ENCODE data around the gene JAKMIP2.
"Not testable (repeated sequence)": the region's sequence is repeated elsewhere in the genome, so short reads cannot be mapped to it uniquely, and the experiment has no call there.

Gene JAKMIP2

DNA sequence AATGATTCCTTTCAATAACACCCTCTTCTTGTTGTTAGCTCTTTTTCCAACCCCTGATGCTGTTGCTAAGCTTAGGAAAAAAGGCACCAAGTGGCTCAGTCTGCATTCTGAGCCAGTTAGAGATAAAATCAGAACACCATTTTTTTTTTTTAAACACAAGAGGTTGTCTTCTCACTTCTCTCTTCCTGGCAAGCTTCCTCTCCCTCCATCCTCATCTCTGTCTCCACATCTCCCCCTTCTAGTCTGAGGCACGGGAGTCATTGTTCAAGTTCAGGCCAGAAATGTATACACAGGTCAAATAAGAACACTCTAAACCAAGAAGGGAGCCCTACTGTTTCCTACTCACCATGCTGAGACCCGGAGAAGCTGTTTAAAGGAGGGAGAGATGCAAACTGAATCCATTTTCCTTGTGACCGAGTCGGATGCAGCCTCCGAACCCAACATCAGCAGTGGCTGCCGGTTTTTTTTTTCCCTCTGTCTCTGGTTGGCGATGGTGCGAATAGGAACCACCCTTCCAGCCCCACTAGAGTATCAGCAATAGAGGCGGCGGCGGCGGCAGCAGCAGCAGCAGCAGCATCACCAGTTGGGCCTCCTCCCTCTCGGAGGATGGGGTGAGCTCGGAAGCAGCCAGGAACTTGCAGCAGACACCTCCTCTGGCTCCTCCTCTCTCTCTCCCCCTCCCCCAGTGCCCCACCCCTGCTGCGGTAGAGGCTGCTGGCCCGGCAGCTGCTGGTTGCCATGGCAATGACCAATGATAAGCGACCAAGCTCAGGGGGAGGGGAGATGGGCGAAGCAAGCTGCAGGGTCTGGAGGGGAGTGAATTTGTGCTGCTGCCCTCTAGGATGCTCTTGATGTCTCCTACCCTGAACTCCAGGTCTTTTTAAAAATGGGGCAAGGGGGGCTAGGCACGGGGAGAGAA, at the start of gene JAKMIP2:
TSS of gene JAKMIP2 (minus strand) at position 619 of the 919 bp plus-strand sequence. CDS start 110,922 bp downstream, outside the sequence.
- DNase-seq: peak; percentile 99

DNA sequence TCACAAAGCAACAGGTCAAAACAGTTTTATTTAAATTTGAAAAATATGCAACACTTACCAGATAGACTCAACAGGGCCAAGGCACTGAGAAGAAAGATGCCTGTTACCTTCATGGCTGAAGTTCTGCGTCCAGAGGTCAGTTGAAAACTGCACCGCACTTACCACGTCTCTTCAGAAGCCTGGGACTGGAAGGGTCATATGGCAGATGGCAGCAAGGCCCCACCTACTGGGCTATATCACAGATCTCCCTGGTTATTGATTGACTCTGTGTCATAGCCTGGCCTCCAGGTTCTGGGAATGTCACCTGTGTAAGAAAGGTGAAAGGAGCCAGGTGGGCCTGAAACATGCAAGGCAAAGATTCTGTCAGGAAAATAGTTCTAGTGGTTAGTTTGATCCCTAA, 48.9 kb upstream of the JAKMIP2 start, which contains the start of gene SPINK1:
TSS of gene SPINK1 (minus strand) at position 207 of the 400 bp plus-strand sequence. CDS start at position 113, 94 bp downstream.
- no peak for DNase-seq

DNA sequence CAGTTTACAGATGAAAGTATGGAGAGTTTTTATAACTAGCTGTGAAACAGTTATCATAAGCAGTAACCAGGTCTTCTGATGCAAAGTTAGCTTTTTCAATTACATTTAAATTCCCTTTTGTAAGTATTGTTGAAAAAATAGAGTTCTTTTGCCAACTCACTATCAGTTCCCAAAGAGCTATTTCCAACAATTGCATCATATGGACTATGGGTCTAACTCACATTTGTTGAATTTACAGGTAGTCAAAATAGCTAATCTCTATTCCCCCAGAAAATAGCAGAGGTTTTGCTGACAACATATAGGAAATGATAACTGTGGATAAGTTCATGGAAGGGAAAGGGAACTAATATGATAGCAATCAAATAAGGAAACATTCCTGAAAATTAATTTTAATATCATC, 47.5 kb upstream of the JAKMIP2 start:
- no peak for DNase-seq

DNA sequence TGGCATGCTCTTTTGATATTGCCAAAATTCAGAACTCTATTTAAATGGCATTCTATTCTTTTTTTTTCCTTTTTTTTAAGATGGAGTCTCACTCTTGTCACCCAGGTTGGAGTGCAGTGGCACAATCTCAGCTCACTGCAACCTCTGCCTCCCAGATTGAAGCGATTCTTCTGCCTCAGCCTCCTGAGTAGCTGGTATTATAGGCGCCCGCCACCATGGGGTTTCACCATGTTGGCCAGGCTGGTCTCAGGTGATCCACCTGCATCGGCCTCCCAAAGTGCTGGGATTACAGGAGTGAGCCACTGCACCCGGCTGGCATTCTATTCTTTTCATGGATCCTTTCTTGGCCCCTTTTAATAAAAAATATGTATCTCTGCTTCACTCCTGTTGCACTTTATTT, 44.5 kb upstream of the JAKMIP2 start:
- DNase-seq: not testable (repeated sequence)

DNA sequence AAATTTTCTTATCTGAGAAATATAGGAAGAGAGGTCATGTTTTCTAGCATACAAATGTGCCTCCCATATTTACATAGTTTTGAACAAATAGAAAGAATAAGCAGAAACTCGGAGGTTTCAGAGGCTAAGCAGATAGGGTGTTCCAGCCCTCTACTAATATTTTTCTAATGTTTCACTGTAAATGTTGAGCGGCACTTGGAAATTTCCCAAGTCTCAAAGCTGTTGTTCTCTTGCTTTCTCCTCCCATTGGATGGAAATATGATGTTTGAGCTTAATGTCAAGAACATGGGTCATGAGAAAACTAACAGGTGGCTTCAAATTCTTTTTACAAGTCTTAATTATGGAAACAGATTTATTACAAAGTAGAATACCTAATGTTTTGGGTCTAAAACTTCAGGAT, 43.8 kb upstream of the JAKMIP2 start:
- DNase-seq: no peak

DNA sequence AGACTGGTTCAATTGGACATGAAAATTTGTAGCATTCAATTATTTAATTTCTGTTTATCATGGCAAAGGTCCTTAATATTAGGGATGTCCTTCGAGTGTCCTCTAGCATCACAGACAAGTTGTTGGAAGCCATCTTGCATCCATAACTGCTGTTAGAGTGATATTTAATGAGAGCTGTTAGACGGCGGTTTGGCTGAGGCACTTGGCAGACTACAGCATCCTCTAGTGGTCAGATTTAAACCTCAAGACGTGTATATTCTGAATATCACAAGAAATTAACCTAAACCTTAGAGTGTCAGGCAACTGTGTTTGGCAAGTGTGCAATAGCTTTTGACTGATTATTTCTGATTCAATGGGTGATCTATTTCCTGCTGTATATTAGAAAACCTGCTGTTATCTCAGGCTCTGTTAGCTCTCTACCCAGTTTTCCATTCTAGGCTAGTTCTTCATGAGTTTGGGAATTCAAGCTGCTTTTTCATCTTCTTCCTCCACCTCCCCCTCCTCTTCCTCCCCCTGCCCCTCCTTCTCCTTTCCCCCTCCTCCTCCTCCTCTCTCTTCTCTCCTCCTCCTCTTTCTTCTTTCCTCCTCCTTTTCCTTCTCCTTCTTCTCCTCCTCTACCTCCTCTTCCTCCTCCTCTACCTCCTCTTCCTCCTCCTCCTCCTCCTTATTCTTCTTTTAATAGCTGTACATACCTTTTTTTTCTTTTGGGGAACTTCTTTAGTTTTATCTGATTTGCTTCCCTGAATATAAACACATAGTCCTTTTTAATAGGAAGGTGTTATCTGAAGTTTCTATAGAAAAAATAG, 40.4 kb upstream of the JAKMIP2 start:
- peak; percentile 79 for DNase-seq

DNA sequence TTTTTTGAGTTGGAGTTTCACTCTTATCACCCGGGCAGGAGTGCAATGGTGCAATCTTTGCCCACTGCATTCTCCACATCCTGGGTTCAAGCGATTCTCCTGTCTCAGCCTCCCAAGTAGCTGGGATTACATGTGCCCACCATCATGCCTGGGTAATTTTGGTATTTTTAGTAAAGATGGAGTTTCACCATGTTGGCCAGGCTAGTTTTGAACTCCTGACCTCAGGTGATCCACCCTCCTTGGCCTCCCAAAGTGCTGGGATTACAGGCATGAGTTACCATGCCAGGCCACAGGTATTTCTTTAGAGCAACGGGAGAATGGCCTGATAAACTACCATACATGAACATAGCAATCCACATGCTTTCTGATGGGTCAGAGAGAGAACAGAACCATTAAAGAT, 39.7 kb upstream of the JAKMIP2 start:
- DNase-seq: not testable (repeated sequence)

DNA sequence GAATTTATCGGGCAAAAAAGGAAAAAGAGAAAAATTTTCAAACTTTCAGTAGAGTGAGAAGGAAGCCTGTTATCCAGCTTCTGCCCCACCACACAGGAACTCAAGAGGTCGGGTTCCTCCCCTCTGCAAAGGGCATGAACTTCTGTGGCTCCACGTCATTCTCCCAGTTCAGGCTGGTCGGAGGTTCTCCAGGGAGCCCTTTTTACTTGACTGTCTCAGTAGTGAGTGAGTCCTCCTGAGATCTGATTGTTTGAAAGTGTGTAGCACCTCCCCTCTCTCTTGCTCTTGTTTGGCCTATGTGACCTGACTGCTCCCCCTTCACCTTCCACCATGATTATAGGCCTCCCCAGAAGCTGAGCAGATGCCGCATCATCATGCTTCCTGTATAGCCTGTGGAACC, 39.2 kb upstream of the JAKMIP2 start:
- DNase-seq: no peak

DNA sequence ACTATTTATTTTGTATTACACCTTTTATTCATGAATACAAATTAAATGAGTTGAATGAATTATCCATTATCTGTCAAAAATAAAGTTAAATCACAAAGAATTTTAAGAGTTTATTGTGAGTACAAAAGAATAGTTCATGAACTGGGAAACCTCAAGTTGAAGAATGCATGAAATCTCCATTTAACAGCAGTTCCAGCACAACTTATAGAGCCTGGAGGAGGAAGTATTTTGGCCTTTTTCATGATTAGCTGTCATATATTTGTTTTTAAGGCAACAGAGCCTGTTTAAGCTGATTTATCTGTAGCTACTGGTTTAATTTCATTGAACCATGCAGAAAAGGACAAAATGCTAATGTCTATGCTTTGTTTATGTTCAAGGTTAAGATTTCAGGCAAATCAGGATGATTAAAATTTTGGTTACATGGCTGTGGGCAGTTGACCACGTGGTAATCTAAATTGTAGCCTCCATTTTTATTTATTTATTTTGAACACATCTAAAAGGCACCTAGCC, 36.8 kb upstream of the JAKMIP2 start:
- DNase-seq: no peak

DNA sequence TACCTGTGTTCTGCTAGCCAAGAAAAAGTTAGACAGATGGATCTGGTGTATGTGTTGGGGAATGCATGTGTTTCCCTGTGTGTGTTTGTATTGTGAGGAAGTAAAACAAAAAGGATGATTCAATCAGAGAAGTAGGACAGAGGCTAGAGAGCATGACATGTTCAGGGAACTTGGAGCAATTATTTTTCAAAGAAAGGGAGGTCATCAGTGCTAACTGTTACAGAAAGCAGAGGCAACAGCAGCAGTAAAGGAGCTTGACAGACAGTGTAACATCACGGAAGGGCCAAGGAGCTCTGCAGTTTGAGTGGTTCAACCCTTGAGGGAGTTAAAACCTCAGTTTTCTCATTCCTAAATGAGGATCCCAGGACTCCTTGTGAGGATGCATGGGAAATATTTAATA, 35.8 kb upstream of the JAKMIP2 start:
- no peak for DNase-seq

DNA sequence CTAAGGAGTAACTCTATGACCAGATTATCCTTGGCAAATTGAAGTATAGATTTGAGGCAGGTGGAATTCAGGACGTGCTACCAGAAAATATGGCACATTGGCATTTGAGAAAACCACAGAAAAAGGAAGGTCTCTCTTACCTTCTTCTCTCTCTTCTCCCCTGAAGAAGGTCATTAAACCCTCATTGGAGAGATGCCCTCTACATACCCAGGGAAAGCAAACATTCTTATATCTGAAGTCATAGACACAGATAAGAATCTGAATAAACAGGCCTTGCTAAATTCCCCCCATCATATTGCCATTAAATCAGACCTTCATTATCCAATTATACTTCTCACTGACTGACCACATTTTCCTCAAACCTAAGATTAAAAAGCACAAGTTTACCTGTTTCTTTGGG, 31.2 kb upstream of the JAKMIP2 start:
- DNase-seq: no peak

DNA sequence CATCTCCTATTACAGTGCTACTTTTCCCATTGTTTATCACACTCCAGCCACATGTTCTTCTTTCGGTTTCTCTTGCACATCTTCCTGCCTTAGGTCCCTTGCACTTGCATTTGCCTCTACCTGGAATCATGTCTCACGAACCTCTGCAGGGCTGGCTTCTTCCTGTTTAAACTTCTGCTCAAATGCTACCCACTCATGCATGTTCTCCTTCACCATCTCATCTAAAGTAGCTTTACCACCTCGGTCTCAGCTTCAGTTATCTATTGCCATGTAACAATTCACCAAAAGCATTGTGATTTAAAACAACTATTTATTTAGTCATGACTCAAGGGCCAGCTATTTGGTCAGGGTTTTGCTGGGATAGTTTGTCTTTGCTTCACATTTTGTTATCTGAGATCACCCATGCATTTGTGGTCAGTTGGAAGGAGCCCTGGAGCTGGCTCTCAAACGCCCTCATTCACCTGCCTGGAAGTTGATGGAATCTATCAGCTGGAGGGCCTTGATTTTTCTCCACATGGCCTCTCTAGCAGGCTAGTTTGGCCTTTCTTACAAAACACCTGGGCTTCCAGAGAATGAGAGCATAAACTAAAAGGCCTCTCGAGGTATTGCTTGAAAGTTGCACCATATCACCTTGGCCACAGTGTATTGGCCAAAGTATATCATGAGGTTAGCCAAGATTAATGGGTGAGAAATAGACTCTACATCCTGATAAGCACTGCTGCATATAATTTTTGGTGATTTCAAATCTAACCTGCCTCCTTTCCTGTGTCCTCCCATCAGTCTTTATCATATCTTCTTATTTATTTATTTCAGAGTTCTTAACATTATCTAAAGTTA, 27.5 kb upstream of the JAKMIP2 start:
- DNase-seq: no peak

DNA sequence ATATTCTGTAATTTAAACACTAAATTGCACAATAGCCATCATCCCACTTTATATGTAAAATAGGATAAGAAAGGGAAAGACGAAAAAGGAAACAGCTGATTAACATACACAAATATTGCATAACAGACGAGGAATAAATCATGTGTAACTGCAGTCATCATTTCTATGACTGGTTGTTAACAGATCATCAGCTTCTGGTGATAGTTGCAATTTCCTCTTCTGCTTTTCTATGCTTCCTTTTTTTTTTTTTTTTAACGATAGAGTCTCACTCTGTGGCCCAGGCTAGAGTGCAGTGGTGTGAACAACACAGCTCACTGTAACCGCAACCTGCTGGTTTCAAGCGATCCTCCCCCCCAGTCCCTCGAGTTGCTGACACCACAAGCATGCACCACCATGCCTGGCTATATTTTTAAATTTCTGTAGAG, 22.5 kb upstream of the JAKMIP2 start:
- DNase-seq: no peak

DNA sequence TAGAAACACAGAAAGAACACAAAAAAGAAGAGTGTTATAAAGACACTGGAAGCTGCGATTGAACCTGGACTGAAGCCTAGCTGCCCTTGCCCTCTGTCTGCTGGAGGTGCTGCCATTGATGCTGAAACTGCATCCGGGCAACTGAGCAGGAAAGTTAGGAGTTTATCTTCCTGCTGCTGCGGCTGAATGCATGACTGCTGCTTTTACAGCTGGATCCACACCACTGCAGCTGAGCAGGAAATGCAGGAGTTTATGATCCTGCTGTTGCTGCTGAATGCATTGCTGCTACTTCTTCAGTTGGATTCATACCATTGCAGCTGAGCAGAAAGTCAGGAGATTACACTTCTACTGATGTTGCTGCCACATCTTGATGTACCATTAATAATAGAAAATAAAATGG, 21.8 kb upstream of the JAKMIP2 start:
- no peak for DNase-seq

DNA sequence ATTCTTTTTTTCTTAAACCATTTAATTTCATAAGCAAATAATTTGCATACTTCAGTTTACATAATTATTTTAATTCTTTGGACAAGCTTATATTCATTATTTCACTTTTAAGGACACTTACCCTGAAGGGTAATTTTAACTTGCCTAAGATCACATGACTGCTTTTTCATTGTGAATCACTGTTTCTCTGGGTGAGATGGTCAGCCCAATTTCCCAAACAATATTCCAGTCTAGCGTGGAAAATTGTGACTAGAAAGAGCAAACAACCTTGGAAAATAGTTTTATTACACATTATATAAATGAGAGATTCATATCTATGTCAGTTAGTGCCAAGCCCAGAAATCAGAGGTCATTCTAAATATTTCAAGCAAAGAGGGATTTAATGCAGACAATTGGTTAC, 21.4 kb upstream of the JAKMIP2 start:
- DNase-seq: no peak

DNA sequence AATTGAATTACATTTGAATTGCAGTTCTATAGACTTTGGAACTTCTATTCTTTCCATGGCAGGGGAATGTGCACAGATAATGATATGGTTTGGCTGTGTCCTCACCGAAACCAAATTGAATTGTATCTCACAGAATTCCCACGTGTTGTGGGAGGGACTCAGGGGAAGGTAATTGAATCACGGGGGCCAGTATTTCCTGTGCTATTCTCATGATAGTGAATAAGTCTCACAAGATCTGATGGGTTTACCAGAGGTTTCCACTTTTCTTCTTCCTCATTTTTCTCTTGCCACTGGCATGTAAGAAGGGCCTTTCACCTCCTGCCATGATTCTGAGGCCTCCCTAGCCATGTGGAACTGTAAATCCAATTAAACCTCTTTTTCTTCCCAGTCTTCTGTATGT, 20.6 kb upstream of the JAKMIP2 start:
- DNase-seq: not testable (repeated sequence)

DNA sequence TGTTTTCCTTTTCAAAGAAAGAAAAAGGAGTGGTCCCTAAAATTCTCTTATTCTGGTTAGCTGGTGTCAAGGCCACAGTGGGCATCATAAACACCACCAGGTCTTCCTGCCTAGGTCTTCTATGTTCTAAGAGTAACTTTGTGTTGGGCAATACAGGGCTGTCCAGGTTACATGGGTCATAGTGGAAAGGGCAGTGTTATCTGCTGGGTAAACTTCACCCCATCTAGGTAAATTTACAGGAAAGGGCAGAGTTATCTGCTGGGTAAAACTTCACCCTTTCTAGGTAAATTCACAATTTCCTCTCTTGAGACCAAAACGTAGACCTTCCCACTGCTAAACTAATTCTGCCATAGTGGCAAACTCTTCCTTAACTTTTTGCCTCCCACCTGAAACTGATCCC, 18.9 kb upstream of the JAKMIP2 start:
- no peak for DNase-seq

DNA sequence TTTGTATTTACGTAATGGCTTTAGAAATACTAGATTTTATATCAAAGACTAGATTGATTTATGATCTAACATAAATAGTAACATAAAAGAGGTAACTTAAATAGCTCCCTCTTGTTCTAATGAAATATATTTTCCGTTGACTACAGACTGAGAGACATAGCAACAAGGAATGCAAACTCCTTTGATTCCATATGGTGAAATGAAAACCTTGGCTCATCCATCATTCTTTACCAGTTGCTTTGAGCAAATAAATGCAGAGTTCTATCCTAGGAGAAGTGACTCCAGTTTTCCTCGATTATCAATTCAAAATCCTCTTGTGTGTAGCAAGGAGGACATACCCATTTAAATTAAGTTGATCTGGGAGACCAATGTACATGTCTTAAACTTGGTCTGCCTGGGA, 18.0 kb upstream of the JAKMIP2 start:
- no peak for DNase-seq

DNA sequence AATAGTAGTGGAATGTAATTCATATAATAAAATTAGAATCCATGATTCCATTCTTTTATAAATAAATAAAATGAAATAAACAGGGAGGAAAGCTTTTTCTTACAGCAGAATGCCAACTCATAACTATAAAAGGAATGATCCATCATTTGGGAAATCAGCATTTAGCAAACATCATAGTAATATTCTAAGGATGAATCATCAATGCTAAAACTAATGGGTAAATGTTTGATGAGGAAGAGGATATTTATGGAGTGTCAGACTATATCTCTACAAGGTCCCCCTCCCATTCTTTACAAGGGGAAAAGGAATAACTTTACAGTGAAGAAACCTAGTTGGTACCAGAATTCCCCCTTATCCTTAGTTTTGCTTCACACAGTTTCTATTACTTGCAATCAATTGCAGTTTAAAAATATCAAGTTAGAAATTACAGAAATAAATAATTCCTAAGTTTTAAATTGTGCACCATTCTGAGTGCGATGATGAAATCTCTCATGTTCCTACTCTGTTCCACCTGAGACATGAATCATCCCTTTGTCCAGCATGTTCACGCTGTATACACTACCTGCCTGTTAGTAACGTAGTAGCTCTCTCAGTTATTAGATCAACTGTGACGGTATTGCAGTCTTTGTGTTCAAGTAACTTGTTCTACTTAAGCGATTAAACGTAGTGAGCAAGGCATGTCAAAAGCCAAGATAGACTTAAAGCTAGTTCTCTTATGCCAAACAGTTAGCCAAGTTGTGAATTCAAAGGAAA, 14.2 kb upstream of the JAKMIP2 start:
- DNase-seq: no peak

DNA sequence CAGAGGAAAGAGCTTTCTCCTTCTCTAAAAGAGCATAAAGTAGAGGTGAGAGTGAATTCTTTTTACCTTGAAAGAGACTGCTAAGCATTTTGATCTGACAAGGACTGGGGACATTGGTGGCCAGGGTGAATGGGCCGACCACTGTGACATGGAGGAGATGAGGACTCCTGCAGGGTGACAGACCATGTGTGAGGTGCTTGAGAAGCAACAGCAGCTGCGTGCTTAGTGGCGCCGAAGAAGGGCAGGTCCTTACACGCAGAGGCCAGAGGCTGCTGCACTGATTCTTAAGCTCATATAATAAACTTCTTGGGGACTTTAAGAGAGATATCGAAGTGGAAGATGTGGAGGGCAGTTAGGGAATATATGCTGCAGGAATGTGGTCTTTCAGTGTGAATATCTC, 8.7 kb upstream of the JAKMIP2 start:
- DNase-seq: no peak

DNA sequence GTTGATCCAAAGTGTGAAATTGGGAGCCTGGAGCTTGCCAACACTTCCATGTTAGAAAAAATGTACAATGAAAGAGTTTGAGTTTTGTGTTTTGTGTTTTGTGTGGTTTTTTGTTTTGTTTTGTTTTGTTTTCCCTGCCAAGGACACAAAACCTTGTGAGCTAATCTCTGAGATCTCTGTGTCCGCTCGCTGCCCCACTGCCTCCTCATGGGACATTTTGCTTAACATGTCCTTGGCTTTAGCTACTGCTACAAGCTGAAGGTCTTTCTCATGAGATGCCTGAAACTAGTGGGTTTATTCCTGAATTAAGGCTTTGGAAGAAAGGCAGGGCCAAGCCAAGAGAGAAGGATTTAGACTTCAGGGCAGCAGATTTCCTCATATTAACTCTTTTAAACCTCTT, 7.3 kb upstream of the JAKMIP2 start:
- no peak for DNase-seq

DNA sequence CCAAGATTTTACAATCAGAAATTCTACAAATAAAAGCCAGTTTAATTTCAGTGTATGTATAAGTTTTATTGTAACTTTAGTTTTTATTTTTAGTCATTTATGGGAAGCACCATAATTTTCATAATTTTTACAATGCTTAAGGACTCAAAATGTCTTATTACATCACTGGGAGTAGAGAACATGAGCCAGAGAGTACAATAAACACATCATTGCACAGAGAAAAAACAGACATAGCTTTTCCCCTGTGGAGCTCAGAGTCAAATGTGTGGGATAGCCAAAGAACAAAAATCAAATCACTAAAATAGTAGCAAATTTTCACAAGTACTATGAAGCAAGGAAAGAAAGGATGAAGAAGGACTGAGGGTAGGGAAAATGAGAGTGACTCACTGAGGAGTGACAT, 5.5 kb upstream of the JAKMIP2 start:
- DNase-seq: no peak
